GM12878 (cell line): Measurements from ENCODE around the gene SLC10A4. TPM values are rescaled to one million over a fixed set of nuclear protein-coding genes. Genes with fewer than 3 reads are reported as not detected.

Experiments used
- ATAC-seq: fragments of 200-7000 bp; cut with Tn5 transposase; 3 replicates; pipeline ENCODE4 v1.9.1; 2020; ENCODE audit warnings: mild to moderate bottlenecking, moderate library complexity
- BruUV-seq: library from RNA; stranded (reverse); fragments of 400-500 nt; replicated peaks from 2 replicates; lab custom pipeline; 2021; lab: Mats Ljungman, UMichigan
- CTCF ChIA-PET: fragments of 300-600 bp; sonication (Branson Sonifier 250); formaldehyde crosslinking; extraction: SDS; loops from one replicate; lab custom pipeline; 2021; ENCODE audit warnings: inconsistent platforms; lab: Yijun Ruan, JAX
- POLR2A ChIA-PET: fragments of 350-600 bp; formaldehyde crosslinking; extraction: SDS; loops from one replicate; lab custom pipeline; 2021; ENCODE audit warnings: inconsistent platforms; lab: Charles Lee
- RAD21 ChIA-PET: fragments of 300-600 bp; sonication (Branson Sonifier 250); formaldehyde crosslinking; loops from one replicate; lab custom pipeline; 2023; ENCODE audit warnings: antibody characterized with exemption; ENCODE audit not compliant: unreplicated experiment; lab: Charles Lee
- SMC1A ChIA-PET: fragments of 300-600 bp; sonication (Branson Sonifier 250); formaldehyde crosslinking; loops from one replicate; lab custom pipeline; 2023; ENCODE audit not compliant: unreplicated experiment, uncharacterized antibody; lab: Charles Lee
- DNase-seq: peaks from one replicate; pipeline ENCODE4 v3.0.0-alpha.2; 2011; ENCODE audit warnings: low read depth, low spot score
- FAIRE-seq: peaks from 3 replicates; lab custom pipeline; 2011; peaks lifted over from hg19 to GRCh38; lab: Jason Lieb, UNC
- H2AFZ ChIP-seq: 2 replicates; pipeline ENCODE4 v1.6.0; 2011; ENCODE audit warnings: low read depth, low read length, control low read depth; ENCODE audit not compliant: control insufficient read depth
- H3K27ac ChIP-seq: 2 replicates; pipeline ENCODE4 v1.5.1; 2011; ENCODE audit warnings: control low read depth; ENCODE audit not compliant: control insufficient read depth, insufficient read depth
- H3K27me3 ChIP-seq, 2 experiments: replicated peaks in 1 of 2; 2 replicates each; pipeline versions ENCODE4 v1.6.0 to v1.6.1; 2011; ENCODE audit warnings: low read length in 1 of 2; ENCODE audit not compliant: control insufficient read depth in 2 of 2, insufficient read depth in 2 of 2
- H3K36me3 ChIP-seq, 2 experiments: 2 replicates each; pipeline ENCODE4 v1.5.1; 2011; ENCODE audit warnings: low read length in 1 of 2; ENCODE audit not compliant: control insufficient read depth in 2 of 2, insufficient read depth in 2 of 2
- H3K4me1 ChIP-seq: 2 replicates; pipeline ENCODE4 v1.6.1; 2011; ENCODE audit warnings: mild to moderate bottlenecking, low read length, moderate library complexity, mixed read lengths; ENCODE audit not compliant: control insufficient read depth, insufficient read depth
- H3K4me2 ChIP-seq: 2 replicates; pipeline ENCODE4 v1.6.0; 2011; ENCODE audit warnings: control low read depth; ENCODE audit not compliant: control insufficient read depth, insufficient read depth
- H3K4me3 ChIP-seq: fragments of 200-600 bp; sonication (generic); 2 replicates; pipeline ENCODE4 v1.5.1; 2016
- H3K79me2 ChIP-seq: 2 replicates; pipeline ENCODE4 v1.6.0; 2011; ENCODE audit warnings: low read length; ENCODE audit not compliant: control insufficient read depth, insufficient read depth
- H3K9ac ChIP-seq: 2 replicates; pipeline ENCODE4 v1.8.0; 2011; ENCODE audit warnings: low read length, control low read depth, mixed read lengths; ENCODE audit not compliant: control insufficient read depth, insufficient read depth
- H3K9me3 ChIP-seq: replicated peaks from 3 replicates; pipeline ENCODE4 v1.5.1; 2011; ENCODE audit warnings: mild to moderate bottlenecking, low read length; ENCODE audit not compliant: control insufficient read depth, insufficient read depth
- H4K20me1 ChIP-seq: 2 replicates; pipeline ENCODE4 v1.6.0; 2011; ENCODE audit not compliant: control insufficient read depth, insufficient read depth
- CBFB ChIP-seq: IDR thresholded peaks from 2 replicates; pipeline ENCODE4 v1.6.1; 2016; ENCODE audit warnings: antibody characterized with exemption, low read depth
- EZH2 ChIP-seq: IDR thresholded peaks from 2 replicates; pipeline ENCODE4 v1.6.1; 2012; ENCODE audit warnings: low read depth, mild to moderate bottlenecking, control low read depth, inconsistent platforms, low read length, borderline replicate concordance; ENCODE audit not compliant: control insufficient read depth
- FOXM1 ChIP-seq: IDR thresholded peaks from 2 replicates; pipeline ENCODE4 v1.6.1; 2012; ENCODE audit warnings: low read depth, mild to moderate bottlenecking, inconsistent platforms, low read length, moderate library complexity
- HDGF ChIP-seq: fragments of 450-650 bp; IDR thresholded peaks from 2 replicates; pipeline ENCODE4 v1.6.1; 2016; ENCODE audit warnings: antibody characterized with exemption
- KAT2A ChIP-seq: conservative IDR thresholded peaks from 2 replicates; pipeline ENCODE4 v1.6.1; 2011; ENCODE audit warnings: low read depth, low read length; ENCODE audit not compliant: control insufficient read depth
- NFYA ChIP-seq: IDR thresholded peaks from 2 replicates; pipeline ENCODE4 v1.6.1; 2011; ENCODE audit warnings: low read depth, mild to moderate bottlenecking, low read length, improper control_type of control experiment, borderline replicate concordance
- NR2C2 ChIP-seq: IDR thresholded peaks from 2 replicates; pipeline ENCODE4 v1.6.1; 2011; ENCODE audit warnings: borderline replicate concordance, low read depth; ENCODE audit not compliant: control insufficient read depth, insufficient read length
- PML ChIP-seq: IDR thresholded peaks from 2 replicates; pipeline ENCODE4 v1.6.1; 2012; ENCODE audit warnings: low read length, inconsistent platforms
- POLR2A ChIP-seq: IDR thresholded peaks from 2 replicates; pipeline ENCODE4 v1.6.1; 2011; ENCODE audit warnings: low read depth, mild to moderate bottlenecking, low read length
- SMARCA5 ChIP-seq: fragments of 450-650 bp; IDR thresholded peaks from 2 replicates; pipeline ENCODE4 v1.6.1; 2017; ENCODE audit warnings: mild to moderate bottlenecking
- SREBF2 ChIP-seq: IDR thresholded peaks from 2 replicates; pipeline ENCODE4 v1.6.1; 2012; ENCODE audit warnings: mild to moderate bottlenecking, low read length
- SRF ChIP-seq, 2 experiments: IDR thresholded peaks; 2 replicates each; pipeline ENCODE4 v1.6.1; 2011; ENCODE audit warnings: low read depth in 2 of 2, low read length in 2 of 2, mild to moderate bottlenecking in 1 of 2, moderate library complexity in 1 of 2
- TBL1XR1 ChIP-seq: IDR thresholded peaks from 2 replicates; pipeline ENCODE4 v1.6.1; 2012; ENCODE audit warnings: low read depth, low read length, improper control_type of control experiment
- YBX1 ChIP-seq: fragments of 450-650 bp; IDR thresholded peaks from 2 replicates; pipeline ENCODE4 v1.6.1; 2016; ENCODE audit warnings: antibody characterized with exemption
- WGBS: methylation state at CpG from one replicate; pipeline ENCODE4 v1.1.6; 2016; ENCODE audit warnings: low lambda C conversion rate; ENCODE audit not compliant: insufficient replicate concordance, insufficient coverage; ENCODE audit errors: missing lambda C conversion rate; 5-methylcytosine and 5-hydroxymethylcytosine counted together
- in situ Hi-C: fragments of 300-500 bp; cut with MboI; formaldehyde crosslinking; loops from 9 replicates; pipeline ENCODE4 v1.14.3; 2018; ENCODE audit warnings: mixed read lengths
- intact Hi-C: fragments of 100-400 bp; cut with micrococcal nuclease; formaldehyde crosslinking; loops from one replicate; pipeline ENCODE4 v1.14.2; 2022; ENCODE audit not compliant: unreplicated experiment
- polyA plus RNA-seq, 11 experiments: library from polyadenylated mRNA; depleted of rRNA in 4 of 11; unstranded in 6 of 11; stranded (reverse) in 5 of 11; fragments of >200 nt; fragmentation: Nextera tagmentation in 4 of 11; fragmentation: Illumina TruSeq in 1 of 11; extraction: Ambion mirVana in 4 of 11; extraction: Trizol in 1 of 11; gene quantifications; 1 replicate in 1 of 11; 2 replicates in 10 of 11; pipeline versions ENCODE4 v1.2.1 to v1.2.3, GENCODE V29; 2011 to 2016; ENCODE audit warnings: inconsistent platforms in 2 of 11, missing spikeins in 2 of 11, low read depth in 1 of 11
- total RNA-seq, 4 experiments: library from RNA; depleted of rRNA in 3 of 4; stranded (reverse); fragments of >200 nt in 3 of 4; fragmentation: Illumina TruSeq in 1 of 4; extraction: Trizol in 1 of 4; gene quantifications; 2 replicates each; pipeline versions ENCODE4 v1.2.1 to v1.2.3, GENCODE V29; 2013 to 2021
- TF ChIP-seq, protein P1 (sequence below): IDR thresholded peaks from 2 replicates; pipeline ENCODE4 v1.6.1; 2012; ENCODE audit warnings: low read depth, low read length, improper control_type of control experiment
- TF ChIP-seq, protein P2 (sequence below): IDR thresholded peaks from 2 replicates; pipeline ENCODE4 v1.6.1; 2011; ENCODE audit warnings: low read depth, low read length, improper control_type of control experiment, borderline replicate concordance
- TF ChIP-seq, protein P3 (sequence below): IDR thresholded peaks from 2 replicates; pipeline ENCODE4 v1.6.1; 2011; ENCODE audit warnings: borderline replicate concordance, low read depth, mild to moderate bottlenecking, moderate library complexity, low read length; ENCODE audit not compliant: insufficient read depth, poor library complexity, severe bottlenecking
- TF ChIP-seq, protein P4 (sequence below): fragments of 450-650 bp; formaldehyde crosslinking; IDR thresholded peaks from 2 replicates; pipeline ENCODE4 v1.4.0; 2022; ENCODE audit warnings: mild to moderate bottlenecking, moderate library complexity
- TF ChIP-seq, protein P5 (sequence below): fragments of 150-350 bp; IDR thresholded peaks from 2 replicates; pipeline ENCODE4 v1.6.1; 2014; ENCODE audit warnings: mild to moderate bottlenecking, low read depth, low read length

Gene SLC10A4
- total and polyA plus RNA-seq, 10 of the 15 experiments (the other 5 are each of a cell fraction or from before 2014, with no cell fraction given): 0.12 TPM; not detected in 9

GRCh38 chr4:48472794-48473193 lies 10.3 kb upstream of the SLC10A4 start:
- no peaks in the 10 kb centered on the region for H4K20me1 ChIP-seq
- WGBS: 12% methylated on average over 1 of the region's 1 CpG
- no peak overlapping the region for H3K4me3 ChIP-seq
- ChIA-PET POLR2A (no interaction called here), RAD21 (no interaction called here), SMC1A (no interaction called here), CTCF (no interaction called here)
- intact Hi-C loops: no loop called here
- no peaks in the 10 kb centered on the region for H3K9me3 ChIP-seq
- DNase-seq (no peak), FAIRE-seq (no peak), ATAC-seq (no peak)
- H3K79me2 ChIP-seq: no peaks in the 10 kb centered on the region
- in situ Hi-C loops: no loop called here
- no peaks in the 10 kb centered on the region for H3K36me3 ChIP-seq
- H2AFZ ChIP-seq: no peak overlapping the region
- no peak overlapping the region for H3K9ac ChIP-seq
- H3K4me1 ChIP-seq: no peaks in the 10 kb centered on the region
- no peak overlapping the region for H3K27ac ChIP-seq
- no TSS peak for BruUV-seq
- no peaks in the 10 kb centered on the region for H3K27me3 ChIP-seq
- H3K4me2 ChIP-seq: no peak overlapping the region
- TF ChIP-seq TBL1XR1: no peak
- no peak for TF ChIP-seq SMARCA5
- no peak for TF ChIP-seq POLR2A
- no peak for TF ChIP-seq SRF (IDR thresholded peaks at IDR 0.05; ENCODE audit: low read depth in 2 of 2, low read length in 2 of 2)
- TF ChIP-seq, protein P1, sequence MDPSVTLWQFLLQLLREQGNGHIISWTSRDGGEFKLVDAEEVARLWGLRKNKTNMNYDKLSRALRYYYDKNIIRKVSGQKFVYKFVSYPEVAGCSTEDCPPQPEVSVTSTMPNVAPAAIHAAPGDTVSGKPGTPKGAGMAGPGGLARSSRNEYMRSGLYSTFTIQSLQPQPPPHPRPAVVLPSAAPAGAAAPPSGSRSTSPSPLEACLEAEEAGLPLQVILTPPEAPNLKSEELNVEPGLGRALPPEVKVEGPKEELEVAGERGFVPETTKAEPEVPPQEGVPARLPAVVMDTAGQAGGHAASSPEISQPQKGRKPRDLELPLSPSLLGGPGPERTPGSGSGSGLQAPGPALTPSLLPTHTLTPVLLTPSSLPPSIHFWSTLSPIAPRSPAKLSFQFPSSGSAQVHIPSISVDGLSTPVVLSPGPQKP: no peak
- TF ChIP-seq YBX1: no peak
- no peak for TF ChIP-seq KAT2A
- no peak for TF ChIP-seq PML
- TF ChIP-seq EZH2: no peak
- TF ChIP-seq, protein P2, sequence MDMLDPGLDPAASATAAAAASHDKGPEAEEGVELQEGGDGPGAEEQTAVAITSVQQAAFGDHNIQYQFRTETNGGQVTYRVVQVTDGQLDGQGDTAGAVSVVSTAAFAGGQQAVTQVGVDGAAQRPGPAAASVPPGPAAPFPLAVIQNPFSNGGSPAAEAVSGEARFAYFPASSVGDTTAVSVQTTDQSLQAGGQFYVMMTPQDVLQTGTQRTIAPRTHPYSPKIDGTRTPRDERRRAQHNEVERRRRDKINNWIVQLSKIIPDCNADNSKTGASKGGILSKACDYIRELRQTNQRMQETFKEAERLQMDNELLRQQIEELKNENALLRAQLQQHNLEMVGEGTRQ: no peak
- no peak for TF ChIP-seq HDGF
- no peak for TF ChIP-seq NR2C2
- TF ChIP-seq NFYA: no peak
- TF ChIP-seq CBFB: no peak
- TF ChIP-seq, protein P3, sequence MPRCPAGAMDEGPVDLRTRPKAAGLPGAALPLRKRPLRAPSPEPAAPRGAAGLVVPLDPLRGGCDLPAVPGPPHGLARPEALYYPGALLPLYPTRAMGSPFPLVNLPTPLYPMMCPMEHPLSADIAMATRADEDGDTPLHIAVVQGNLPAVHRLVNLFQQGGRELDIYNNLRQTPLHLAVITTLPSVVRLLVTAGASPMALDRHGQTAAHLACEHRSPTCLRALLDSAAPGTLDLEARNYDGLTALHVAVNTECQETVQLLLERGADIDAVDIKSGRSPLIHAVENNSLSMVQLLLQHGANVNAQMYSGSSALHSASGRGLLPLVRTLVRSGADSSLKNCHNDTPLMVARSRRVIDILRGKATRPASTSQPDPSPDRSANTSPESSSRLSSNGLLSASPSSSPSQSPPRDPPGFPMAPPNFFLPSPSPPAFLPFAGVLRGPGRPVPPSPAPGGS: no peak
- no peak for TF ChIP-seq SREBF2
- TF ChIP-seq FOXM1: no peak
- TF ChIP-seq, protein P4, sequence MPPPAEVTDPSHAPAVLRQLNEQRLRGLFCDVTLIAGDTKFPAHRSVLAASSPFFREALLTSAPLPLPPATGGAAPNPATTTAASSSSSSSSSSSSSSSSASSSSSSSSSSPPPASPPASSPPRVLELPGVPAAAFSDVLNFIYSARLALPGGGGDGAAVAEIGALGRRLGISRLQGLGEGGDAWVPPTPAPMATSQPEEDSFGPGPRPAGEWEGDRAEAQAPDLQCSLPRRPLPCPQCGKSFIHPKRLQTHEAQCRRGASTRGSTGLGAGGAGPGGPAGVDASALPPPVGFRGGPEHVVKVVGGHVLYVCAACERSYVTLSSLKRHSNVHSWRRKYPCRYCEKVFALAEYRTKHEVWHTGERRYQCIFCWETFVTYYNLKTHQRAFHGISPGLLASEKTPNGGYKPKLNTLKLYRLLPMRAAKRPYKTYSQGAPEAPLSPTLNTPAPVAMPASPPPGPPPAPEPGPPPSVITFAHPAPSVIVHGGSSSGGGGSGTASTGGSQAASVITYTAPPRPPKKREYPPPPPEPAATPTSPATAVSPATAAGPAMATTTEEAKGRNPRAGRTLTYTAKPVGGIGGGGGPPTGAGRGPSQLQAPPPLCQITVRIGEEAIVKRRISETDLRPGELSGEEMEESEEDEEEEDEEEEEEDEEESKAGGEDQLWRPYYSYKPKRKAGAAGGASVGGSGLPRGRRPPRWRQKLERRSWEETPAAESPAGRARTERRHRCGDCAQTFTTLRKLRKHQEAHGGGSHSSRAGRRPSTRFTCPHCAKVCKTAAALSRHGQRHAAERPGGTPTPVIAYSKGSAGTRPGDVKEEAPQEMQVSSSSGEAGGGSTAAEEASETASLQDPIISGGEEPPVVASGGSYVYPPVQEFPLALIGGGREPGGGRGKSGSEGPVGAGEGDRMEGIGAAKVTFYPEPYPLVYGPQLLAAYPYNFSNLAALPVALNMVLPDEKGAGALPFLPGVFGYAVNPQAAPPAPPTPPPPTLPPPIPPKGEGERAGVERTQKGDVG: no peak
- TF ChIP-seq, protein P5, sequence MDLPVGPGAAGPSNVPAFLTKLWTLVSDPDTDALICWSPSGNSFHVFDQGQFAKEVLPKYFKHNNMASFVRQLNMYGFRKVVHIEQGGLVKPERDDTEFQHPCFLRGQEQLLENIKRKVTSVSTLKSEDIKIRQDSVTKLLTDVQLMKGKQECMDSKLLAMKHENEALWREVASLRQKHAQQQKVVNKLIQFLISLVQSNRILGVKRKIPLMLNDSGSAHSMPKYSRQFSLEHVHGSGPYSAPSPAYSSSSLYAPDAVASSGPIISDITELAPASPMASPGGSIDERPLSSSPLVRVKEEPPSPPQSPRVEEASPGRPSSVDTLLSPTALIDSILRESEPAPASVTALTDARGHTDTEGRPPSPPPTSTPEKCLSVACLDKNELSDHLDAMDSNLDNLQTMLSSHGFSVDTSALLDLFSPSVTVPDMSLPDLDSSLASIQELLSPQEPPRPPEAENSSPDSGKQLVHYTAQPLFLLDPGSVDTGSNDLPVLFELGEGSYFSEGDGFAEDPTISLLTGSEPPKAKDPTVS: no peak
